Adrenal gland (tissue), 5 donors: Measurements from ENCODE around the gene AP4E1.
"Not testable (repeated sequence)": the region's sequence is repeated elsewhere in the genome, so short reads cannot be mapped to it uniquely, and the experiment has no call there.

Source experiments
- POLR2A ChIP-seq, 2 donors: fragments of 450-650 bp; IDR thresholded peaks; one replicate each; pipeline ENCODE4 v1.6.1; 2017; ENCODE audit warnings: antibody characterized with exemption in 2 of 2, mild to moderate bottlenecking in 2 of 2, moderate library complexity in 1 of 2
- TF ChIP-seq, protein P1 (sequence below), 6 experiments: fragments of 450-650 bp in 4 of 6; fragments of 200-600 bp in 2 of 6; sonication (generic) in 1 of 6; IDR thresholded peaks; 1 replicate in 5 of 6; 2 replicates in 1 of 6; pipeline versions ENCODE4 v1.5.1 to v1.8.0; 2016 to 2021; ENCODE audit warnings: antibody characterized with exemption in 6 of 6, mild to moderate bottlenecking in 2 of 6, moderate library complexity in 1 of 6
- donor health status: DM: no; HTN: no; CAD: no.

DNA sequence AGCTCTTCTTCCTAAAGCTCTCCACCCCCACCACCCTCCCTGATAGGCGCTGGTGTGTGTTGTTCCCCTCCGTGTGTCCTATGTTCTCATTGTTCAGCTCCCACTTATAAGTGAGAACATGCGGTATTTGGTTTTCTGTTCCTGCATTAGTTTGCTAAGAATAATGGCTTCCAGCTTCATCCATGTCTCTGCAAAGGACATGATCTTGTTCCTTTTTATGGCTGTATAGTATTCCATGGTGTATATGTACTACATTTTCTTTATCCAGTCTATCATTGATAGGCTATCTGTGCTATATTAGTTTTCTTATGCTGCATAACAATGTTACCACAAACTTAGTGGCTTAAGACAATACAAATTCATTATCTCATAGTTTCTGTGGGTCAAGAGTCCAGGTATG, 42.3 kb downstream of the AP4E1 start:
- TF ChIP-seq, protein P1, sequence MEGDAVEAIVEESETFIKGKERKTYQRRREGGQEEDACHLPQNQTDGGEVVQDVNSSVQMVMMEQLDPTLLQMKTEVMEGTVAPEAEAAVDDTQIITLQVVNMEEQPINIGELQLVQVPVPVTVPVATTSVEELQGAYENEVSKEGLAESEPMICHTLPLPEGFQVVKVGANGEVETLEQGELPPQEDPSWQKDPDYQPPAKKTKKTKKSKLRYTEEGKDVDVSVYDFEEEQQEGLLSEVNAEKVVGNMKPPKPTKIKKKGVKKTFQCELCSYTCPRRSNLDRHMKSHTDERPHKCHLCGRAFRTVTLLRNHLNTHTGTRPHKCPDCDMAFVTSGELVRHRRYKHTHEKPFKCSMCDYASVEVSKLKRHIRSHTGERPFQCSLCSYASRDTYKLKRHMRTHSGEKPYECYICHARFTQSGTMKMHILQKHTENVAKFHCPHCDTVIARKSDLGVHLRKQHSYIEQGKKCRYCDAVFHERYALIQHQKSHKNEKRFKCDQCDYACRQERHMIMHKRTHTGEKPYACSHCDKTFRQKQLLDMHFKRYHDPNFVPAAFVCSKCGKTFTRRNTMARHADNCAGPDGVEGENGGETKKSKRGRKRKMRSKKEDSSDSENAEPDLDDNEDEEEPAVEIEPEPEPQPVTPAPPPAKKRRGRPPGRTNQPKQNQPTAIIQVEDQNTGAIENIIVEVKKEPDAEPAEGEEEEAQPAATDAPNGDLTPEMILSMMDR (IDR thresholded peaks at IDR 0.05) = not testable (repeated sequence)
- TF ChIP-seq POLR2A (IDR thresholded peaks at IDR 0.05) = not testable (repeated sequence)
